Lower lobe of right lung (tissue), 2 donors: Measurements from ENCODE around the gene NECAB2. TPM values are rescaled to one million over a fixed set of nuclear protein-coding genes. Genes with fewer than 3 reads are reported as not detected.

ENCODE experiments used
- ATAC-seq, 2 donors: fragments of 200-7000 bp; cut with Tn5 transposase; one replicate each; pipeline ENCODE4 v1.9.1; 2020 to 2022; ENCODE audit warnings: mild to moderate bottlenecking in 2 of 2, moderate library complexity in 2 of 2
- DNase-seq: peaks from one replicate; pipeline ENCODE4 v3.0.0-alpha.2; 2020
- H3K27ac ChIP-seq: fragments of 200-600 bp; one replicate; pipeline ENCODE4 v1.8.0; 2022
- H3K27me3 ChIP-seq: fragments of 200-600 bp; one replicate; pipeline ENCODE4 v1.8.0; 2022; ENCODE audit warnings: low read depth
- H3K36me3 ChIP-seq: fragments of 200-600 bp; one replicate; pipeline ENCODE4 v1.8.0; 2022; ENCODE audit warnings: mild to moderate bottlenecking
- H3K4me1 ChIP-seq: fragments of 200-600 bp; one replicate; pipeline ENCODE4 v1.8.0; 2022
- H3K4me3 ChIP-seq: fragments of 200-600 bp; one replicate; pipeline ENCODE4 v1.8.0; 2022; ENCODE audit warnings: mild to moderate bottlenecking
- H3K9me3 ChIP-seq: fragments of 200-600 bp; one replicate; pipeline ENCODE4 v1.8.0; 2022
- CTCF ChIP-seq: fragments of 200-600 bp; IDR thresholded peaks from one replicate; pipeline ENCODE4 v1.8.0; 2022; ENCODE audit warnings: antibody characterized with exemption, mild to moderate bottlenecking
- intact Hi-C: fragments of 100-400 bp; cut with DNase I; formaldehyde crosslinking; loops from one replicate; pipeline ENCODE4 v1.11.0; 2022
- total RNA-seq: library from RNA; stranded (reverse); fragmentation: NEBNext Ultra II Directional; extraction: Animal tissue kit (Norgen Biotek cat#: 25700); gene quantifications from one replicate; pipeline ENCODE4 v1.2.1, GENCODE V29; 2021
- donor health status: DM: no; HTN: yes; CAD: no; lungs with severe emphysema.

The NECAB2 gene
- total RNA-seq, 1 donor from 2014 or later, result 0.44 TPM

- Histone ChIP-seq H3K27ac (no peak overlapping the region), H3K9me3 (peaks cover 9% of the 10 kb centered on the region), H3K4me1 (no peaks in the 10 kb centered on the region), H3K36me3 (no peaks in the 10 kb centered on the region), H3K27me3 (peaks cover 6% of the 10 kb centered on the region), H3K4me3 (no peak overlapping the region)
- no peak for ATAC-seq
- no peak for DNase-seq
- TF ChIP-seq CTCF, result no peak
- intact Hi-C loops, result no loop called here
These were observed 52.3 kb downstream of the NECAB2 start for GRCh38 chr16:84020353-84020752.

- TF ChIP-seq CTCF, result no peak
- Histone ChIP-seq H3K4me3 (no peak overlapping the region), H3K9me3 (peaks cover 9% of the 10 kb centered on the region), H3K27me3 (peaks cover 13% of the 10 kb centered on the region), H3K36me3 (no peaks in the 10 kb centered on the region), H3K4me1 (no peaks in the 10 kb centered on the region), H3K27ac (no peak overlapping the region)
- no peak for DNase-seq
- ATAC-seq, result no peak
- intact Hi-C loops, result no loop called here
These were observed 53.4 kb downstream of the NECAB2 start for GRCh38 chr16:84021488-84021887.

GRCh38 chr16:84022644-84023043 lies 54.6 kb downstream of the NECAB2 start:
- no peaks in the 10 kb centered on the region for H3K4me1 ChIP-seq
- ATAC-seq (no peak), DNase-seq (no peak)
- H3K27ac ChIP-seq, result no peak overlapping the region
- H3K27me3 ChIP-seq, result peaks cover 23% of the 10 kb centered on the region
- TF ChIP-seq CTCF, result no peak
- no peaks in the 10 kb centered on the region for H3K36me3 ChIP-seq
- peaks cover 9% of the 10 kb centered on the region for H3K9me3 ChIP-seq
- H3K4me3 ChIP-seq, result no peak overlapping the region
- intact Hi-C loops, result no loop called here

GRCh38 chr16:84024854-84025253 lies 56.8 kb downstream of the NECAB2 start:
- no peak for ATAC-seq
- intact Hi-C loops, result no loop called here
- no peaks in the 10 kb centered on the region for H3K36me3 ChIP-seq
- H3K9me3 ChIP-seq, result peaks cover 9% of the 10 kb centered on the region
- DNase-seq, result no peak
- TF ChIP-seq CTCF, result no peak
- H3K27ac ChIP-seq, result no peak overlapping the region
- no peak overlapping the region for H3K4me3 ChIP-seq
- no peaks in the 10 kb centered on the region for H3K4me1 ChIP-seq
- H3K27me3 ChIP-seq, result peaks cover 25% of the 10 kb centered on the region

- Histone ChIP-seq H3K4me1 (no peaks in the 10 kb centered on the region), H3K4me3 (no peak overlapping the region), H3K9me3 (peaks cover 3% of the 10 kb centered on the region), H3K27me3 (peaks cover 25% of the 10 kb centered on the region), H3K27ac (no peak overlapping the region), H3K36me3 (no peaks in the 10 kb centered on the region)
- intact Hi-C loops, result no loop called here
- ATAC-seq (no peak), DNase-seq (no peak)
- TF ChIP-seq CTCF, result no peak
These were observed 58.6 kb downstream of the NECAB2 start for GRCh38 chr16:84026606-84027005.

GRCh38 chr16:84027625-84028024 lies 59.6 kb downstream of the NECAB2 start:
- no peaks in the 10 kb centered on the region for H3K9me3 ChIP-seq
- H3K27me3 ChIP-seq, result peaks cover 25% of the 10 kb centered on the region
- no peak overlapping the region for H3K4me3 ChIP-seq
- ATAC-seq (no peak), DNase-seq (no peak)
- H3K27ac ChIP-seq, result no peak overlapping the region
- no peak for TF ChIP-seq CTCF
- no peaks in the 10 kb centered on the region for H3K36me3 ChIP-seq
- intact Hi-C loops, result no loop called here
- H3K4me1 ChIP-seq, result no peaks in the 10 kb centered on the region
